Mammary epithelial cell (primary cell): ENCODE data around the gene MARCHF5.

ENCODE experiments used
- CTCF ChIP-seq, 2 donors: IDR thresholded peaks in 1 of 2; conservative IDR thresholded peaks in 1 of 2; 2 replicates each; pipeline ENCODE4 v1.5.1; 2011 to 2012; ENCODE audit warnings: inconsistent platforms in 2 of 2, low read length in 2 of 2, mild to moderate bottlenecking in 2 of 2, control low read depth in 1 of 2, low read depth in 1 of 2; ENCODE audit not compliant: insufficient read depth in 1 of 2; ENCODE audit errors: extremely low read depth in 1 of 2
- EZH2 ChIP-seq: IDR thresholded peaks from 2 replicates; pipeline ENCODE4 v1.6.1; 2012; ENCODE audit warnings: low read length, inconsistent platforms, borderline replicate concordance

- no peak for TF ChIP-seq CTCF (conservative IDR thresholded peaks at IDR 0.05 in 1 of 2, IDR thresholded peaks at IDR 0.05 in 1 of 2; ENCODE audit: extremely low read depth in 1 of 2, insufficient read depth in 1 of 2, low read depth in 1 of 2, low read length in 2 of 2)
- no peak for TF ChIP-seq EZH2
Observed at GRCh38 chr10:92265687-92266258, 25.2 kb upstream of the MARCHF5 start.
